ENCODE results near the gene KSR1. TPM values are rescaled to one million over a fixed set of nuclear protein-coding genes. Genes with fewer than 3 reads are reported as not detected.

KSR1 gene
- total and polyA plus RNA-seq, 10 of the 15 experiments (the other 5 are each of a cell fraction or from before 2014, with no cell fraction given), result 0.97 to 66.6 (median 22.9) TPM

- Histone ChIP-seq H3K4me1 (ENCODE audit: control insufficient read depth, insufficient read depth, low read length) (peaks cover 5% of the 10 kb centered on the region; the same call in 1 of the 2 replicates), H3K27me3 (replicated peaks in 1 of 2; ENCODE audit: control insufficient read depth in 2 of 2, insufficient read depth in 2 of 2, low read length in 1 of 2) (no peaks in the 10 kb centered on the region), H2AFZ (ENCODE audit: control insufficient read depth, low read depth, low read length) (no peak overlapping the region), H3K9me3 (replicated peaks; ENCODE audit: control insufficient read depth, insufficient read depth, low read length) (no peaks in the 10 kb centered on the region), H3K36me3 (ENCODE audit: control insufficient read depth in 2 of 2, insufficient read depth in 2 of 2, low read length in 1 of 2) (peaks cover 8 to 33% of the 10 kb centered on the region in 2 experiments; a peak in 3 of 4 replicates), H3K4me2 (ENCODE audit: control insufficient read depth, insufficient read depth) (no peak overlapping the region), H3K27ac (ENCODE audit: control insufficient read depth, insufficient read depth) (no peak overlapping the region), H3K4me3 (no peak overlapping the region), H3K79me2 (ENCODE audit: control insufficient read depth, insufficient read depth, low read length) (no peaks in the 10 kb centered on the region), H3K9ac (ENCODE audit: control insufficient read depth, insufficient read depth, low read length) (no peak overlapping the region), H4K20me1 (ENCODE audit: control insufficient read depth, insufficient read depth) (no peaks in the 10 kb centered on the region)
- intact Hi-C loops (cut with micrococcal nuclease; ENCODE audit: unreplicated experiment), result loop anchor here (1.0 to 5.0 kb wide), 4 partner anchors 145 to 304 kb away; partner anchors contain the start of gene KSR1
- no peak for TF ChIP-seq SP1 (IDR thresholded peaks at IDR 0.05; ENCODE audit: low read depth, low read length)
- no peak for TF ChIP-seq ATF7 (IDR thresholded peaks at IDR 0.05; ENCODE audit: low read depth)
- TF ChIP-seq CTCF (IDR thresholded peaks at IDR 0.05 in 2 of 3, conservative IDR thresholded peaks at IDR 0.05 in 1 of 3; ENCODE audit: control insufficient read depth in 2 of 3, extremely low read depth in 1 of 3, insufficient read depth in 1 of 3, low read depth in 3 of 3, low read length in 3 of 3), result peak; percentile 85 to 98 (median 97)
- TF ChIP-seq SMC3 (IDR thresholded peaks at IDR 0.05; ENCODE audit: borderline replicate concordance, low read length), result peak; percentile 91
- no peak for TF ChIP-seq MLLT1 (IDR thresholded peaks at IDR 0.05)
- TF ChIP-seq SMARCA5 (IDR thresholded peaks at IDR 0.05), result 0 out of 2 replicates have a peak, but pooled peaks have one; percentile 17
- 0 out of 2 replicates have a peak, but pooled peaks have one; percentile 17 for TF ChIP-seq RUNX3 (IDR thresholded peaks at IDR 0.05; ENCODE audit: low read length)
- TF ChIP-seq RAD21 (IDR thresholded peaks at IDR 0.05; ENCODE audit: insufficient read depth, low read depth, low read length), result peak; percentile 95
- TF ChIP-seq YY1 (IDR thresholded peaks at IDR 0.05; ENCODE audit: low read depth, low read length), result peak; percentile 41; the same call in 1 of the 2 replicates
- RAD21 ChIA-PET (ENCODE audit: unreplicated experiment), result interaction anchor here (0.5 to 5.0 kb wide), 17 partner anchors 32 to 372 kb away, joined by 3 to 54 read pairs (median 7); partner anchors contain the start of gene KSR1
- ATAC-seq (peak; percentile 53), DNase-seq (ENCODE audit: low read depth, low spot score) (peak; percentile 51), FAIRE-seq (peak; percentile 92)
- 63% methylated on average over 11 of the region's 11 CpGs for WGBS (ENCODE audit: insufficient coverage, insufficient replicate concordance, low lambda C conversion rate, missing lambda C conversion rate)
- SMC1A ChIA-PET (ENCODE audit: uncharacterized antibody, unreplicated experiment), result interaction anchor here (0.6 to 4.7 kb wide), 25 partner anchors 12 to 365 kb away, joined by 3 to 76 read pairs (median 6); partner anchors contain the start of gene KSR1
- POLR2A ChIA-PET, result no interaction called here
- BruUV-seq (replicated peaks), result no TSS peak
- CTCF ChIA-PET, result interaction anchor here (0.6 to 9.1 kb wide), 42 partner anchors 8 to 405 kb away, joined by 3 to 134 read pairs (median 11); partner anchors contain the start of genes KSR1 and LGALS9
- in situ Hi-C loops (cut with MboI), result loop anchor here (10.0 kb wide), 2 partner anchors 53 to 57 kb away; no protein-coding TSS in a partner anchor
Measured at GRCh38 chr17:27601069-27601974, 145.1 kb downstream of the KSR1 start.

Data from GM12878 (cell line).